NCI-H510A (cell line): ENCODE measurements around the gene CYP1A2.
"Not testable (repeated sequence)": the region's sequence is repeated elsewhere in the genome, so short reads cannot be mapped to it uniquely, and the experiment has no call there.

Experiments
- DNase-seq: peaks from one replicate; lab custom pipeline; 2025; lab: John Stamatoyannopoulos, UW

The CYP1A2 gene, protein sequence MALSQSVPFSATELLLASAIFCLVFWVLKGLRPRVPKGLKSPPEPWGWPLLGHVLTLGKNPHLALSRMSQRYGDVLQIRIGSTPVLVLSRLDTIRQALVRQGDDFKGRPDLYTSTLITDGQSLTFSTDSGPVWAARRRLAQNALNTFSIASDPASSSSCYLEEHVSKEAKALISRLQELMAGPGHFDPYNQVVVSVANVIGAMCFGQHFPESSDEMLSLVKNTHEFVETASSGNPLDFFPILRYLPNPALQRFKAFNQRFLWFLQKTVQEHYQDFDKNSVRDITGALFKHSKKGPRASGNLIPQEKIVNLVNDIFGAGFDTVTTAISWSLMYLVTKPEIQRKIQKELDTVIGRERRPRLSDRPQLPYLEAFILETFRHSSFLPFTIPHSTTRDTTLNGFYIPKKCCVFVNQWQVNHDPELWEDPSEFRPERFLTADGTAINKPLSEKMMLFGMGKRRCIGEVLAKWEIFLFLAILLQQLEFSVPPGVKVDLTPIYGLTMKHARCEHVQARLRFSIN

GRCh38 chr15:74748322-74748946 lies at the start of gene CYP1A2:
Gene CYP1A2, plus strand, starts transcription at chr15:74748845. Its CDS starts 894 bp downstream, at chr15:74749739.
- no peak for DNase-seq

- DNase-seq, result no peak
Observed at GRCh38 chr15:74709011-74709410, 39.6 kb upstream of the CYP1A2 start.

DNA sequence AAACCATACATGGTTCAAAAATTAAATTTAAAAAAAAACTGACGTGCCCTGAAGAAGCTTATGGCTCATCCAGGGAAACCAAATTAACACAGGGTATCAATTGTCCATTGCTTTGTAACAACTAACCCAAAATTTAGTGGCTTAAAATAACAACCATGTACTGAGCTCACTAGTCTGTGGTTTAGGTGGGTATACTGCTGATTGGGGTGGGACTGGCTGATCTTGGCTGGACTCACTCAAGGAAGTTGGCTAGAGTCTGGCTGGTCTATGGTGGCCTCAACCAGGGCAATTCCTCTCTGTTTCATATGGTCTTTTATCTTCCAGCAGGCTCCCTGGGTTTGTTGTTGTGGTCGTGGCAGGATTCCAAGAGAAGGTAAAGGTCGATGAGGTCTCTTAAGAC lies 38.8 kb upstream of the CYP1A2 start:
- DNase-seq, result no peak

GRCh38 chr15:74710319-74711094 lies 38.1 kb upstream of the CYP1A2 start:
- no peak for DNase-seq

DNA sequence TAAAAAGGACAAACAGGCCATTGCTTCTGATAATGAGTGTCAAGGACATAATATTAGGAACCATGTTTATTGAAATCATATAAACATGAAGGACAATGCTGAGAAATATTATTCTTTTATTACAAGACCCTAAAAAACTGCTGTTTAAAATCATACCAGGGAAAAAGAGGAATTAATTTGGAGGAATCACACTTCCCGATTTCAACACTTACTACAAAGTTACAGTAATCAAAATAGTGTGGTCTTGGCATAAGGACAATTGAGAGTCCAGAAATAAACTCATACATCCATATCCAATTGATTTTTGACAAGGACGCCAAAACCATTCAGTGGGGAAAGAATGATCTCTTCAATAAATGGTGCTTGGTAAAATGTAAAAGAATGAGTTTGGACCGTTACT lies 36.3 kb upstream of the CYP1A2 start:
- DNase-seq, result no peak

DNA sequence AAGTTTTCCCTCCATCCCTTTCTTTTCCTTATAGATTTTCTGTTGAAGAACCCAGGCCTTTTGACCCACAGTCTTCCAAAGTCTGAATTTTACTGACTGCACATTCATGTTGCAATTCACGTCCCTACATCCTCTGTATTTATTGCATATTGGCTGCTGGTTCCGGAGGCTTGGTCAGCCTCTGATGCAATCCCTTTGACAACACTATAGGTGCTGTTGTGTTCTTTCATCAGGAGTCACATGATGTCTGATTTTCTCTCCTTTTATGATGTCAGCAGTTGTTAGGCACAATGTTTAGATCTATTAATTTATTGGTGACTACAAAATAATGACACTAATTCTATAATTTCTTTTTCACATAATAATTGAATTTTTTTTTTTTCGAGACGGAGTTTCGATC lies 32.0 kb upstream of the CYP1A2 start:
- DNase-seq, result no peak

DNA sequence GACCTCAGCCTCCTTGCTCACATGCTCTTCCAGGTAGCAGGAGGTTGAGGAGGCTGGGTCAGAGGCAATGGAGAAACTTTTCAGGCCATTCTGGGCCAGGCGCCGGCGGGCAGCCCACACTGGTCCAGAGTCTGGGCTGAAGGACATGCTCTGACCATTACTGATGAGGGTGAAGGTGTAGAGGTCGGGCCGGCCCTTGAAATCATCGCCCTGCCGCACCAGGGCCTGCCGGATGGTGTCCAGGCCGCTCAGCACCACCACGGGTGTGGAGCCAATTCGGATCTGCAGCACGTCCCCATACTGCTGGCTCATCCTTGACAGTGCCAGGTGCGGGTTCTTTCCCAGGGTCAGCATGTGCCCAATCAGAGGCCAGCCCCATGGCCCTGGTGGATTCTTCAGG lies 26.1 kb upstream of the CYP1A2 start:
- DNase-seq, result no peak

DNA sequence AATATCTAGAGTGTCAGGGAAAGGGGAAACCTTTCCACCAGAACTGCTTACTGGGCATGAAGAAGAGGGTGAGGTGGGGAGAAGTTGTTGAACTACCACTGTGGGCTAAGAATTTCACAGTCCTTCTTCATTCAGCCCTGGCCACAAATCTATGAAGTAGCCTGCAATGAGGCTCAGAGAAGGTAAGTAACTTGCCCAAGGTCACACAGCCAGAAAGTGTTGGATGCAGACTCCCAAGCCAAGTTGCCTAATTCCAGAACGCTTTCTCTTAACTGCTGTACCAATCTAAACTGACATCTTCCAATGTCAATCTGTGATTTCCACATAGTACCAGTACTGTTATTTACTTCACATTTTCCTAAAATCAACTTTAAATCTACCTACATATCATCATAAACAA lies 25.5 kb upstream of the CYP1A2 start:
- no peak for DNase-seq

- no peak for DNase-seq
Observed at GRCh38 chr15:74723754-74724334, 24.8 kb upstream of the CYP1A2 start.

GRCh38 chr15:74724570-74725224 lies 23.9 kb upstream of the CYP1A2 start:
- no peak for DNase-seq

GRCh38 chr15:74725225-74725774 lies 23.3 kb upstream of the CYP1A2 start, which contains the start of gene CYP1A1:
Gene CYP1A1, minus strand, starts transcription at chr15:74725528. Its CDS starts 2,431 bp downstream, at chr15:74723097.
- no peak for DNase-seq

- DNase-seq, result no peak
Observed at GRCh38 chr15:74725845-74726773, 22.5 kb upstream of the CYP1A2 start.

GRCh38 chr15:74726774-74727164 lies 21.9 kb upstream of the CYP1A2 start:
- no peak for DNase-seq

DNA sequence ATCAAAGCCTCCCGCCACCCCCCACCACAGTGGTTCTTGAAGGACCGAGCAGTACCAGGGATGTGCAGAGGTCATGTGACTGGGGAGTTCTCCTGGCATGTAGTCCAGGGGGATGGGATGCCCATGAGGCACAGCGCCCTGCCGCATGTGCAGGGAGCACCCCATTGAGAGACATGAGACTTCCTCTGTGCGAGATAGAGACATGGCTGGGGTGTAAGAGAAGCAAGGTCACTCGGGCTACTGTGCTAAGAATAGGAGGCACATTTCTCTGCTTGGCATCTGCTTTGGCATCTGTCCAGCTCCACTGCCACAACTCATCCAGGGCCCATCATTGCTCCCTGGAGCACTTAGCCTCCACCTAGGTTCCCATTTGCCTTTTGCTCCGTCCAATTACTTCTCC lies 20.9 kb upstream of the CYP1A2 start:
- no peak for DNase-seq

GRCh38 chr15:74728699-74729098 lies 19.9 kb upstream of the CYP1A2 start:
- not testable (repeated sequence) for DNase-seq

DNA sequence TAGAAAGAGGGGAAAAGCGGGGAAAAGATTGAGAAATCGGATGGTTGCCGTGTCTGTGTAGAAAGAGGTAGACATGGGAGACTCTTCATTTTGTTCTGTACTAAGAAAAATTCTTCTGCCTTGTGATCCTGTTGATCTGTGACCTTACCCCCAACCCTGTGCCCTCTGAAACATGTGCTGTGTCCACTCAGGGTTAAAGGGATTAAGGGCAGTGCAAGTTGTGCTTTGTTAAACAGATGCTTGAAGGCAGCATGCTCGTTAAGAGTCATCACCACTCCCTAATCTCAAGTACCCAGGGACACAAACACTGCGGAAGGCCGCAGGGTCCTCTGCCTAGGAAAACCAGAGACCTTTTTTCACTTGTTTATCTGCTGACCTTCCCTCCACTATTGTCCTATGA lies 19.3 kb upstream of the CYP1A2 start:
- not testable (repeated sequence) for DNase-seq

GRCh38 chr15:74730619-74731316 lies 17.9 kb upstream of the CYP1A2 start:
- no peak for DNase-seq

GRCh38 chr15:74732846-74733245 lies 15.8 kb upstream of the CYP1A2 start:
- no peak for DNase-seq

GRCh38 chr15:74733269-74733668 lies 15.4 kb upstream of the CYP1A2 start:
- DNase-seq, result no peak

GRCh38 chr15:74735305-74735704 lies 13.3 kb upstream of the CYP1A2 start:
- no peak for DNase-seq
